Subcutaneous adipose tissue (tissue), 4 donors: ENCODE results near the gene MRPL14. TPM values are rescaled to one million over a fixed set of nuclear protein-coding genes. Genes with fewer than 3 reads are reported as not detected.

Experiments used
- total RNA-seq, 4 donors: library from RNA; depleted of rRNA; stranded (reverse); fragments of >200 nt; gene quantifications; one replicate each; pipeline ENCODE4 v1.1.0, GENCODE V29; 2016
- TF ChIP-seq, protein P1 (sequence below): fragments of 450-650 bp; IDR thresholded peaks from one replicate; pipeline ENCODE4 v1.5.1; 2016; ENCODE audit warnings: low read depth, mild to moderate bottlenecking, control low read depth, antibody characterized with exemption, moderate library complexity

Gene MRPL14
- total RNA-seq, 4 donors from 2014 or later: 26.2 to 30.8 (median 27.6) TPM

DNA sequence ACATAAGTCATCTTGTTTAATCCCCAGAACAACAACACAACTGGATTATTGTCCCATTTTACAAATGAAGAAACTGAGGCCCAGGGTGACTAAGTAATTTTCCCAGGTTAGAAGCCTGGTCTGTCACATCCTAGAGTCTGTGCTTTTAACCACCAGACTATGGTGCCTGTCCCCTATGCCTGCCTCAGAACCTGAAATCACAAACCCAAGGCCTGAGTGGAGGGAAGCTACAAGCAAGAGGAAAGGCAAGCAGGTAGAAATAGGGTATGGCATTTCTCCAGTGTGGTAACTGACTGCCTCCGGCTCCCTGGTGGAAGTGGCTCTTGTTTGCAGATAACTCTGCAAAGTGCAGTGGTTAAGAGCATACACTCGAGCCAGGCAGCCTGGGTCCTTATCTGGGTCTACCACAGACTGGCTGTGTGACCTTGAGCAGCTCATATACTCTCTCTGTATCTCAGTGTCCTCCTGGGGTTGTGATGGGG, 2.6 kb upstream of the MRPL14 start:
- TF ChIP-seq, protein P1, sequence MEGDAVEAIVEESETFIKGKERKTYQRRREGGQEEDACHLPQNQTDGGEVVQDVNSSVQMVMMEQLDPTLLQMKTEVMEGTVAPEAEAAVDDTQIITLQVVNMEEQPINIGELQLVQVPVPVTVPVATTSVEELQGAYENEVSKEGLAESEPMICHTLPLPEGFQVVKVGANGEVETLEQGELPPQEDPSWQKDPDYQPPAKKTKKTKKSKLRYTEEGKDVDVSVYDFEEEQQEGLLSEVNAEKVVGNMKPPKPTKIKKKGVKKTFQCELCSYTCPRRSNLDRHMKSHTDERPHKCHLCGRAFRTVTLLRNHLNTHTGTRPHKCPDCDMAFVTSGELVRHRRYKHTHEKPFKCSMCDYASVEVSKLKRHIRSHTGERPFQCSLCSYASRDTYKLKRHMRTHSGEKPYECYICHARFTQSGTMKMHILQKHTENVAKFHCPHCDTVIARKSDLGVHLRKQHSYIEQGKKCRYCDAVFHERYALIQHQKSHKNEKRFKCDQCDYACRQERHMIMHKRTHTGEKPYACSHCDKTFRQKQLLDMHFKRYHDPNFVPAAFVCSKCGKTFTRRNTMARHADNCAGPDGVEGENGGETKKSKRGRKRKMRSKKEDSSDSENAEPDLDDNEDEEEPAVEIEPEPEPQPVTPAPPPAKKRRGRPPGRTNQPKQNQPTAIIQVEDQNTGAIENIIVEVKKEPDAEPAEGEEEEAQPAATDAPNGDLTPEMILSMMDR: no peak

DNA sequence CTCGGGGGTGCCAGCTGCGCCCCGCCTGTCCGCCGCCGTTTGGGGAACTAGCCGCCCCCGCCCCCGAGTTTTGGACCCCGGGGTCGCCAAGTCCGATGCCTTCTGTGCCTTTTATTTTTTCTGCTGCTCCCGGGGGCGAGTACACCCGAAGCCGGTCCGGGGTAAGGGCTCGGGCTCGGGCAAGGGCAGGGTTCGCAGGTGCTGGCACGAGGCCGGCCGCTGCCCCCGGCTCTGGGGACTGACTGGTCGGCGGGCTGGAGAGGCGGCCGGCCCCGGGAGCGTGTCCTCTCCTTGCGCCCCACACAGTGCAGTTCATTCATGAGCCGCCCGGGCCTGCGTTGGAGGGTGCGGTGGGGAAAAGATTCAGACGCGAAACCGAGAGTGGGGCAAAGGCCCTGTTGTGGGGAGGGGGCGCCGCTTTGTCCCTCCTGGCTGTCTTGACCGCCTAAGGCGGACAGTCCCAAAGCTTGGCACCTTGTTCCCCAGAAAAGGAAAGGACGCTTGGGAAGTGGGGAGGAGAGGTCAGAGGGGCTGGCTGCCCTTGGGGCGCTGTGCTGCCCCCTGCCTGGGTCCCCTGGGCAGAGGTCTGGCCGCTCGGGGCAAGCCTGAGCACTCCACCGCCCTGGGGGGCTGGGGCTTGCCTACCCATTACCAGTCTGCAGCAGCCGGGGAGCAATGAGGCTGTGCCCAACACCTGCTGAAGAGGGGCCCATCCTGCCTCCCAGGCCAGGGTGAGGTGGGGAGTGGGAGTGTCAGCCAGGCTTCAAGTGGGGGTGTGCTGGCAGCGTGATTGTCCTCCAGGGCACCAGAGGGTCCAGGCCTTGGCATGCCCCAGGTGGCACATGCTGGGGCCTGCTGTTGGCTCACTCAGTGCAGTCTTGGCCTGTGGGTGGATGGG, 1.0 kb upstream of the MRPL14 start:
- TF ChIP-seq, protein P1: no peak

DNA sequence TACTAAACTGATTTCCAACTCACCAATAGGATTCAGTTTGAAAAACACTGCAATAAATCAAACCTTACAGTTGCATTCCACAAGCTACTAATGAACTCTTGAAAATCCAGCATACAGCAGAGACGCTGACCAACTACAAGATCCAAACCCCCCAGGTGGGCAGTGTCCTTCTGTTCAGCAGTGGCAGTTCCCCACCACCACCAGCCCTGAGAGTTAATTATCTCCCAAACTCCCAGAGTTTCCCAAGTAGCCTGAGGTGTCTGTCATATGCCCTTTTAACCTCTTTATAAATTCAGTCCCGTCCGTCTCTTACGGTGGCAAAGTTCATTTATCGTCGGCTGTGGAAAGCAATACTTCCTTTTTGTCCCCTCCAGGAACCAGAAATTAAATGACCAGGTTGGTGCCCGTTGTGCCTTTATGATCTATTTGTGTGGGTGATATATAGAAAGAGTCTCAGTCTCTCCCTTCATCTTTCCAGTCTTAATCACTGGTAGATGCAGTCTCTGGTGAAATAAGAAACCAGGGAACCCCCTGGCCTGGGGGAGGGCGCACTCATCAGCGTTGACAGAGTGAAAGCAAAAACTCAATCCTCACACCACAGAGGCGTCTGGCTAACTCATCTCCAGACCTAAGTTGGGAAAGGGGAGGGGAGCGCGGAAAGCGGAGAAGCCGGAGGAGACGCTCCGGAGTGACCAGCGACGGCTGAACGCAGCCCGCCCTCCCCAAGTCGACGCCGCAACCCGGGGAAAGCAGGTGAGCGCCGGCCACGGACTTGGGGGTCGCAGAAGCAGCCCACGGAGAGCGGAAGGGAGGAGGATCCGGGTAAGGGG, 717 bp downstream of the MRPL14 start:
- TF ChIP-seq, protein P1: no peak

DNA sequence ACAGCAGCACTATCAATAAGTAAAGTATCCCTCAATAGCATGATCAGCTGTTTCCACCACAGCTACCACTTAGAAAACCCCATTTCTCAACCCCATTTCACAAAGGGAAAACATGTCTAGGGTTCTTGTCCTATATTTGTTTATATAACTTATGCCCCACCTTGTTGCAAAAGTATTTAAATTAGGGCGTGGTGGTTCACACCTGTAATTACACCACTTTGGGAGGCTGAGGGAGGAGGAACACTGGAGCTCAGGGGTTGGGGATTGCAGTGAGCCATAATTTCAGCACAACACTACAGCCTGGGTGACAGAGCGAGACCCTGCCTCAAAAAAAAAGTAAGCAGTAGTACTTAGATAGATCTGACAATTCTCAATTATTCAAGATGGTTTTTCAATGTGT, 3.7 kb downstream of the MRPL14 start:
- TF ChIP-seq, protein P1: no peak

DNA sequence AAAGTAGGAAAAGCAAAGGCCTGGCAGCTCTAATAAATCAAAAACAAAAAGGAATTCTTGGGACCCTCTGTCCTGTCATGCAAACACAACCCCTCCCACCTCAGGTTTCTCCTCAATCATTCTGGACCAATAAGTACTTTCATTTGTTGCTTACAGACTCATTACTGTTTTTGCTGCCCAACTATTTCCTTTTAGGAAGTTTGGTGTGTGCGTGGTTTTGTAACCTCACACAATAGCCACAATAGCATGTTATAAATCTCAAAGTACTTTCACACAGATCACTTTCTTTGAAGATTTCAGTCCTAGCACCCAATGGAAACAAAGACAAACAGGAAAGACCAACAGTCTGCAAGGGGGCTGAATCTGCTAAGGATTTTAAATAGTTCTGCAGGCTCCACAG, 4.5 kb downstream of the MRPL14 start:
- TF ChIP-seq, protein P1: no peak

DNA sequence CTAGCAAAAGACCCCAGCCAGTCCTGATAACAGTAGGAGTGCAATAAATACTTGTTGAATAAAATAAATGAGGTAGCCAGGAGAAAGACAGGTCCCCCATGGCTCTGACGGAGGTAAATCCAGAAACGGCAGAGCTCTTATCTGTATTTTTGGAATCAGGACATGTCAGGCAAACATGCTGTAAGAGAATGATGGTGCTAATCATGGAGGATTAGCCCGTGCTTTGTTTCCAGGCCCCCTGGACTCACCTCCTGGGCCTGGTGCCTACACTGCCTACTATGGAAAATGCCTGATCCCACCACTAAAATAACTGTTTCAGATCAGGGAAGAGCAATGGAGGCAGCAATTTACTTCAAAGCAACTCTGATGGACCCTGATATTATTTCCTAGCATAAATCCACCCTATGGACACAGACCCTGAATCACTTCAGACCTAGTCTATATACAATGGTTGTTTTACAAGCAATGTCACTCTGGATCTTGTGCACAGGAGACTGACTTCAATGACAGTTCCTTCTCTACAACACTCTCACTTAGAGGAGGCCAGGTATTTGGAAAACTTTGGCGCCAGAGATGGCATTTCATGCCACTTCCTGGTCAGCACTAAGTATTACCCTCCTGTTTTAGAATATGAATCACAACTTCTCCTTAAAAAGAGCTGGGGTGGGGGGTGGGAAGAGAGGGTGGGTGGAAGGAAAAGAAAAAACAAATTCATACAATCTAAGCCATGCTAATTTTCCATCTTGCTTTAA, 6.4 kb downstream of the MRPL14 start:
- TF ChIP-seq, protein P1: no peak
